ENCODE measurements around the gene IQGAP3.

IQGAP3 gene

DNA sequence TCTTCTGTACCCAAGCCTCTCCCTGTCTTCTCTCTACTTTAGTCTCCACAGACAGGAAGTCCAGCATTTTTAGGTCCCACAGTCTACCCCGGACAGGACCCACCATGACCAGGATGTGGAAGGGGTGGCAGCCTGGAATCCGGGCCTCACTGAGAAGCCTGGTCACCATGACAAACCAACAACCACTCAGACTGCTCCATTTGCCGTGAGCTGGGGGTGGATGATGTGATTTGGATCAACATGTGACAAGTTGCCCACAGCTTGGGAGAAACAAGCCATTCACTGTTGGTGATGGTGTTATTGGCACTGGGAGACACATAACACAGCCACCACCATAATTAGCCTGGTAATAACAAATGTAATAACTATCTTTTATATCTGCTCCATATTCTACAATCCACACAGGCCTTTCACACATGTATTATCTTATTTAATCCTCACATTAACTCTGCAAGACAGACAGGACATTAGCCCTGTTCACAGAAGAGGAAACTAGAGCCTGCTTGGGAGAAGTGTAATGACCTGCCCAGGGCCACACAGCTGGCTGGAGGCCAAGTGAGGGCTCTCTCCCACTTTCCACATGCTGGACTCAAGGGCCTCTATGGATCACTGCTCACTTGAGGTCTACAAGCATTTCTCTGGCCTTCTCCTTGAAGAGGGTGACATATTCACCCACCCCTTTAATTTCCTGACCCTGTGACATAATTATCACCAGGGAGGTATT is 94.7 kb downstream of the IQGAP3 start:
- DNase-seq, result no peak

DNA sequence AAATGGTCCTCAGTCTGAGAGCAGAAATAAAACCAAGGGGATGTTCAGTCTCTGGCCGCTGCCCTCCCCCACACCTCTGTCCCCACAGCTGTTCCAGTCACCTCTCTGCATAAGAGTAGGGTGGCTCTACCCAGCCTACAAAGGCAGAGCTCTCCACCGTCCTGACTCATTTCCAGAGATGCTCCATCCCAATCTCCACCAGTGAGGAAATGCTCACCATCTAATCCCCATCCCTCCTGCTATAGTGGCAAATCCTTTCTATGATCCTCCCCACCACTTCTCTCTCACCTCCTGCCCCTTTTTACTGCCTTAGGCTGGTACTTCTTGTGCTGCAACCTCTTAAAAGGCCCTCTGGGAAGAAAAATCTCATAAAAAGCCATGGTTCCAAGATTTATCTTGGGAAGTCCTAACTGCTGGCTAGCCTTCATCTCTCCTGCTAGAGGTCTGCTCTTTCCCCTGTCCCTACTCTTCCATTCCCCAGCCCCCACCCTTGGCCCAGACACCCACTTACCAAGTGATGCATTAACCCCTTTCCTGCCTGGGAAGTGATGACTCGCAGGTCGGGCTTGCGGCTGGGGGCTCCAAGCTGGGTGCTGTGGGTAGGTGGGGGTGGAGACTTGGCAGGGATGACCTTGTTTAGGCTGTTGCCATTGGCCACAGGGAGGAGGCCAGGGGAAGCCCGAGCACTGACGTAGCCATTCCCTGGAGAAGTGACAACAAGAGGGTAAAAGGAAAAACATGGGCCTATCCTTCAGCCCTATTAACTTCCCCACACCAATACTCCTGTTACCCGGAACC is 95.7 kb downstream of the IQGAP3 start:
- DNase-seq, result no peak

- DNase-seq, result no peak
These were observed 96.5 kb downstream of the IQGAP3 start for GRCh38 chr1:156475568-156476500.

Data from COR-L47 (cell line).